GM20000 (cell line): Measurements from ENCODE around the gene RDH14.

Experiments used
- DNase-seq: peaks from one replicate; pipeline ENCODE4 v3.0.0; 2012; ENCODE audit warnings: low spot score
- TF ChIP-seq, protein P1 (sequence below): IDR thresholded peaks from 2 replicates; pipeline ENCODE4 v1.5.1; 2012; ENCODE audit warnings: mild to moderate bottlenecking, control low read depth; ENCODE audit errors: extremely low read depth, missing control alignments

Gene RDH14

DNA sequence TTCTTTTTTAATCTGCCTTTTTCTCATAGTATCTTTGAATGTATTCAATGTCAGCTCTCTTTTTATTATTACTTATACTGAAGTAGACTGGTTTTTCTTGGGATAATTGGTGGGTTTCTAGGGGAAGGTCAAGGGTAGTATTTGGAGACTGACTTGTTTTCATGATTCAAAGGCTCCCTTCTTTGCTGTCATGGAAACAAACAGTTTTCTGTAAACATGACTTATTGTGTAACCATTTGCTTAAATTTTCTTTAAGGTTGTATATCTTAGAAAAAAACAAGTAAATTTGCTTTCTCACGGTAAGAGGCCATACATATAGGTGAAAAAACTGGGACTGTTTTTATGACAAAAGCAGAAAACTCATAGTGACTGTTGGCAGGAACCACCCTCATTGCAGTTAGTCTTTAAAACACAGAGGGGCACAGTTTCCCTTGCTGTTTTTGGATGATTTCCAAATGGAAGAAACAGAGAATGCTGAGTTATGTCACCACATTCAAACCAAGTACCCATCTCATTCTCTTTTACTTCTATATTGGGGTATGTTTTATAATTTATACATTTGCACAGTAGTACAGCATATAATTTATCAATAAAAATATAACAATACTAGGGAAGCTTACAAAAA is 5.8 kb upstream of the RDH14 start:
- TF ChIP-seq, protein P1, sequence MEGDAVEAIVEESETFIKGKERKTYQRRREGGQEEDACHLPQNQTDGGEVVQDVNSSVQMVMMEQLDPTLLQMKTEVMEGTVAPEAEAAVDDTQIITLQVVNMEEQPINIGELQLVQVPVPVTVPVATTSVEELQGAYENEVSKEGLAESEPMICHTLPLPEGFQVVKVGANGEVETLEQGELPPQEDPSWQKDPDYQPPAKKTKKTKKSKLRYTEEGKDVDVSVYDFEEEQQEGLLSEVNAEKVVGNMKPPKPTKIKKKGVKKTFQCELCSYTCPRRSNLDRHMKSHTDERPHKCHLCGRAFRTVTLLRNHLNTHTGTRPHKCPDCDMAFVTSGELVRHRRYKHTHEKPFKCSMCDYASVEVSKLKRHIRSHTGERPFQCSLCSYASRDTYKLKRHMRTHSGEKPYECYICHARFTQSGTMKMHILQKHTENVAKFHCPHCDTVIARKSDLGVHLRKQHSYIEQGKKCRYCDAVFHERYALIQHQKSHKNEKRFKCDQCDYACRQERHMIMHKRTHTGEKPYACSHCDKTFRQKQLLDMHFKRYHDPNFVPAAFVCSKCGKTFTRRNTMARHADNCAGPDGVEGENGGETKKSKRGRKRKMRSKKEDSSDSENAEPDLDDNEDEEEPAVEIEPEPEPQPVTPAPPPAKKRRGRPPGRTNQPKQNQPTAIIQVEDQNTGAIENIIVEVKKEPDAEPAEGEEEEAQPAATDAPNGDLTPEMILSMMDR, result no peak
- DNase-seq, result no peak

DNA sequence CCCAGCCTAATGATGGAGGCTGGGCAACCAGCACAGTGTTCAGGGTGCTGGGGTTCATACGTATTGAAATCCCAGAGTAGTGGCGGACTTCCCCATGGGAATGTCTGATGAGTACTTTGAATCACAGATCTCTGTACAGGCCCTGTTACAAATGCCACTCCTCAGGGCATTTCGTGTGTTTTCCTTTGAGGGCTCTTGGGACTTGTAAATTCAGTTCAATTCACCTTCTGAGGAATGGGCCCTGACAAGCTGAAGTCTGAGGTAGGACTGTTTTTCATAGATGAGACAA is 288 bp upstream of the RDH14 start:
- no peak for DNase-seq
- TF ChIP-seq, protein P1, result no peak

DNA sequence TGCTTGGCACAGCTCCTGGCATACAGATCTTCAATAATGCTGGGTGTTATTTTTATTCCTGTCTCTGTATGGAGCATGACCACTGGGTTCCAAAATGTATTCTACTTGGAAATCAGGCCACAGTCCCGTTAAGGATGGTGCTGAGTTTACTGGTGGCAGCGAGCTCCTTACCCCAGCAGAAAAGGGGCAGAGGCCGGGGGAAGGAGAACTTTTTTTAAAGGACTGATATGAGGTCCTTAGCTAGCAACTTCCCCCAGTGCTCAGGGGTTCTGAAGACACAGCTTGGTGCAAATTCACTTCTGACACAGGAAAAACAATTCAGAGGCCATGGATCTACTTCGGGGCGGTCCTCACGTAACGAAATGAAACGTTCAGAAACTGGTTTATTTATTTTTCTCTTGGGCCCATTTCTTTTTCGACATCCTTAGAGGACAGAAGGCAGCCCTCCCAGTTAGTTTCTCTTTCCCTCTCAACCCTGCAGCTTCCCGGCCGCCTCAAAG is 872 bp downstream of the RDH14 start:
- DNase-seq, result no peak
- TF ChIP-seq, protein P1, result no peak

DNA sequence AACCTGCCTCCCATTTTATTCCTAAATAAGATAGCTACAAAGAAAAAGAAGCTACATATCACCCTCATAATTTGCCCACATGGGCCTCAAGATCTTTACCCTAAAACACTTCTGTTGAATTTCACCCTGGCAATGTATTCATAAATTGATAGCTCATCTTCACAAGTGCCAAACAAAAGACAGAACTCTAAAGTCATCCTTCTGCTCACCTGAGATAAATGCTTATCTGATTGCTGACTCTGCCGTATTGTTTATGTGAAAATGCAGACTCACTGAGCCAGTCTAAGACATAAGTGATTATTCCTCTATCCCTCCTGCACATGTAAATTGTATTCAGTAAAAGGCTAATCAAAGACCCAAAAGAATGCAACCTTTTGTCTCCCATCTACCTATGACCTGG is 2.0 kb downstream of the RDH14 start:
- no peak for DNase-seq
- TF ChIP-seq, protein P1, result no peak

DNA sequence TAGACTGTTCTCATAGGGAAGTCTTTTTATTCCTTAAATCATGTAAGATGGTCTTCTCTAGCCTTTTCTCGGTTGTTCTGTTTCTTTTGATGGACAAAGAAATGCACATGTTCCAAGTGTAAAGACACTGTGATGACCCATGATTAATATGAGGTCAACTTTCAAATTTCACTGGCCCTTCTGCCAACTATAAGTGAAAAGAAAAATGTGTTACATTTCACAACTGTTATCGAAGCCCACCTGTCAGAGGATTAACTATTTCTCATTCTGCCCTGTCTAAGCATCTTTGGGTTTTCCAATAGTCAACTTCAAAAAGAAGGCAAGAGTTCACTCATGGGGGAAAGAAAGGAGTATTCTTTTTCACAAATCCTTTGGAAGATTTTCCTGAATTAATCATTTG is 3.3 kb downstream of the RDH14 start:
- no peak for DNase-seq
- TF ChIP-seq, protein P1, result no peak

DNA sequence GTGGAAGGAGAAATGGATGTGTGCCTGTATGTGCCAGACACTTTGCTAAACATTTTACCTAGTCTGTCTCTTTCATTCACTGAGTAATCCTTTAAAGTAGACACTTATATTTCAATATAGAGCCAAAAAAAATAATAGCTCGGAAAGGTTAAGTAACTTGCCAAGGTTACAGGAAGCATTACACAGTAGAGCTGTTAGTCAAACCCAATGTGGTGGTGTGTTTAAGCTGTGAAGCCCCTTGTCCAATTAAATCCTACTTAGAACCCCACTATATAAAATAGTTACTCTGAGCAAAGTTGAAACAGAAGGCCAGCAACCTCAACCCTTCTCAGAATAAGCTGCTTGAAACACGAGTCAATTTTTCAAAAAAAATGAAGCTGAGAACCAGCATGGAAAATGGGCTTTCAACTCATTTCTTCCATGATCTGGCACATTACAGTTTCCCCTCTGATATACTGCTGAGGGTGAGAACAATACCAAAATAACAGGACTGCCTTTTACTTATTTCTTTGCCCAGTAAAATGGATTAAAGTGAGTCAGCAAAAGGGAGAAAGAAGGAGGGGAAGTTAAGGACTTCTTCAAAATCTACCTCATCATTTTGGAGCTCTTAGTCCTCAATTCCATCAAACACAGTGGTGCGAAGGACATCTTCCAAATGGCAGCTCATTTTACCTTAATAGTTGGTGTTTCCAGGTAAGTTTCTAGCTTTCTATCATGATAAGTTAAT is 7.9 kb downstream of the RDH14 start:
- DNase-seq, result no peak
- TF ChIP-seq, protein P1, result no peak

DNA sequence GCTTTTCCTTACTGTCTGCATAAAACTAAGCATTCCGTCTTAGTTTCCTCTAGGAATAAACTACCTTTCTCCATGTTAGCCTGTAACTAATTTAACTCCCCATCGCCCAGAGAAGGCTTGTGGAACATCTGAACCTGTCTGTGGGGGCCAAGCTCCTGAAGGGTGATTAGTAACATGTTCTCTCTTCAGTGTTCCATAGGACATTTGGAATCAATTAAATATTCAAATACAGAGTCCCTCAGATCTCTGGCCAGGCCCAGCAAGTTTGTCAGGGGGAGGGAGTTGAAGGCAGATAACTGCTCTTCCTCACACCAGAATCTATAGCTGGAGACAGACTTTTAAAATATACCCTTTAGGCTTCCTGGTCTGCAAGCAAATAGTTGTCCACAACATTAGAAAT is 8.8 kb downstream of the RDH14 start:
- no peak for DNase-seq
- TF ChIP-seq, protein P1, result no peak
